ENCODE data around the gene TUBB3. TPM values are rescaled to one million over a fixed set of nuclear protein-coding genes. Genes with fewer than 3 reads are reported as not detected.

Gene TUBB3
- total RNA-seq, 1 experiment from 2014 or later = 209 TPM

DNA sequence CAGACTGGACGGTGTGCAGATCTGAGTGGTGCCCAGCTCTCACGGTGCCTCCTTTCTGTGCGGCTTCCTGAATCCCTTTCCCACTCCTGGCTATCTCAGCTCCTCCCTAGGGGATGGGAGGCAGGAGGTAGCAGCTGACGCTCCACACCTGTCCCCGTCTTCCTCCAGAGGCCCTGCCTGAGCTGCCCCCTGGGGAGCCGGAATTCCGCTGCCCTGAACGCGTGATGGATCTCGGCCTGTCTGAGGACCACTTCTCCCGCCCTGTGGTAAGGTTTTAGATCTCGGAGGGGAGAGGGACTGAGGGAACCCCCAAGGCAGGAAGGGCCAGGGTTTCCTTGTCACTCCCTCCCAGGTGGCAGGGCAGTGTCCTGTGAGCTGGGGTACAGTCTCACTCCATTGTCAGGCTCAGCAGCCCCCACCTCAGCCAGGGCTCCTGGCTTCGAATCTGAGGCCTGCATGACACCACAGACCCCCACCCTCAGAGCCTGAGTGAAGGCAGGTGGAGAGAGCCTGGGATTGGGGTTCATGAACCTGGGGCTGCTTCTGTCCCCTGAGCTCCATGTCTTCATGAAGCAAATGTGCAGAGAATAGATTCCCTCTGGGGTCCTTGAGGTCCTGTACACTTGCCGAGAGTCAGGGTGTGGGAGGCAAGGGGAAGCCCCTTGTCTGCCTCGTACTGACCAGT, 32.0 kb downstream of the TUBB3 start:
- TF ChIP-seq SOX15 (CRISPR knock-in tag; IDR thresholded peaks at IDR 0.05) (no peak), PRRX2 (CRISPR knock-in tag; IDR thresholded peaks at IDR 0.05) (no peak), TCF7 (CRISPR knock-in tag; IDR thresholded peaks at IDR 0.05; ENCODE audit: low read depth) (no peak), OVOL2 (CRISPR knock-in tag; IDR thresholded peaks at IDR 0.05; ENCODE audit: borderline replicate concordance) (no peak), ZNF263 (CRISPR knock-in tag; IDR thresholded peaks at IDR 0.05; ENCODE audit: low read depth) (no peak), HMGA2 (CRISPR knock-in tag; IDR thresholded peaks at IDR 0.05) (no peak), RELA (CRISPR knock-in tag; IDR thresholded peaks at IDR 0.05; ENCODE audit: borderline replicate concordance) (no peak), IRF2 (CRISPR knock-in tag; IDR thresholded peaks at IDR 0.05; ENCODE audit: borderline replicate concordance, low read depth) (no peak), NR1H2 (CRISPR knock-in tag; IDR thresholded peaks at IDR 0.05) (no peak), ZNF317 (CRISPR knock-in tag; IDR thresholded peaks at IDR 0.05; ENCODE audit: borderline replicate concordance, low read depth) (no peak), ZNF416 (CRISPR knock-in tag; IDR thresholded peaks at IDR 0.05) (no peak)
- TF ChIP-seq, protein P1, sequence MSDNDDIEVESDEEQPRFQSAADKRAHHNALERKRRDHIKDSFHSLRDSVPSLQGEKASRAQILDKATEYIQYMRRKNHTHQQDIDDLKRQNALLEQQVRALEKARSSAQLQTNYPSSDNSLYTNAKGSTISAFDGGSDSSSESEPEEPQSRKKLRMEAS (CRISPR knock-in tag; IDR thresholded peaks at IDR 0.05) = no peak
- TF ChIP-seq, protein P2, sequence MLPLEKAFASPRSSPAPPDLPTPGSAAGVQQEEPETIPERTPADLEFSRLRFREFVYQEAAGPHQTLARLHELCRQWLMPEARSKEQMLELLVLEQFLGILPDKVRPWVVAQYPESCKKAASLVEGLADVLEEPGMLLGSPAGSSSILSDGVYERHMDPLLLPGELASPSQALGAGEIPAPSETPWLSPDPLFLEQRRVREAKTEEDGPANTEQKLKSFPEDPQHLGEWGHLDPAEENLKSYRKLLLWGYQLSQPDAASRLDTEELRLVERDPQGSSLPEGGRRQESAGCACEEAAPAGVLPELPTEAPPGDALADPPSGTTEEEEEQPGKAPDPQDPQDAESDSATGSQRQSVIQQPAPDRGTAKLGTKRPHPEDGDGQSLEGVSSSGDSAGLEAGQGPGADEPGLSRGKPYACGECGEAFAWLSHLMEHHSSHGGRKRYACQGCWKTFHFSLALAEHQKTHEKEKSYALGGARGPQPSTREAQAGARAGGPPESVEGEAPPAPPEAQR (CRISPR knock-in tag; IDR thresholded peaks at IDR 0.05) = no peak
- TF ChIP-seq, protein P3, sequence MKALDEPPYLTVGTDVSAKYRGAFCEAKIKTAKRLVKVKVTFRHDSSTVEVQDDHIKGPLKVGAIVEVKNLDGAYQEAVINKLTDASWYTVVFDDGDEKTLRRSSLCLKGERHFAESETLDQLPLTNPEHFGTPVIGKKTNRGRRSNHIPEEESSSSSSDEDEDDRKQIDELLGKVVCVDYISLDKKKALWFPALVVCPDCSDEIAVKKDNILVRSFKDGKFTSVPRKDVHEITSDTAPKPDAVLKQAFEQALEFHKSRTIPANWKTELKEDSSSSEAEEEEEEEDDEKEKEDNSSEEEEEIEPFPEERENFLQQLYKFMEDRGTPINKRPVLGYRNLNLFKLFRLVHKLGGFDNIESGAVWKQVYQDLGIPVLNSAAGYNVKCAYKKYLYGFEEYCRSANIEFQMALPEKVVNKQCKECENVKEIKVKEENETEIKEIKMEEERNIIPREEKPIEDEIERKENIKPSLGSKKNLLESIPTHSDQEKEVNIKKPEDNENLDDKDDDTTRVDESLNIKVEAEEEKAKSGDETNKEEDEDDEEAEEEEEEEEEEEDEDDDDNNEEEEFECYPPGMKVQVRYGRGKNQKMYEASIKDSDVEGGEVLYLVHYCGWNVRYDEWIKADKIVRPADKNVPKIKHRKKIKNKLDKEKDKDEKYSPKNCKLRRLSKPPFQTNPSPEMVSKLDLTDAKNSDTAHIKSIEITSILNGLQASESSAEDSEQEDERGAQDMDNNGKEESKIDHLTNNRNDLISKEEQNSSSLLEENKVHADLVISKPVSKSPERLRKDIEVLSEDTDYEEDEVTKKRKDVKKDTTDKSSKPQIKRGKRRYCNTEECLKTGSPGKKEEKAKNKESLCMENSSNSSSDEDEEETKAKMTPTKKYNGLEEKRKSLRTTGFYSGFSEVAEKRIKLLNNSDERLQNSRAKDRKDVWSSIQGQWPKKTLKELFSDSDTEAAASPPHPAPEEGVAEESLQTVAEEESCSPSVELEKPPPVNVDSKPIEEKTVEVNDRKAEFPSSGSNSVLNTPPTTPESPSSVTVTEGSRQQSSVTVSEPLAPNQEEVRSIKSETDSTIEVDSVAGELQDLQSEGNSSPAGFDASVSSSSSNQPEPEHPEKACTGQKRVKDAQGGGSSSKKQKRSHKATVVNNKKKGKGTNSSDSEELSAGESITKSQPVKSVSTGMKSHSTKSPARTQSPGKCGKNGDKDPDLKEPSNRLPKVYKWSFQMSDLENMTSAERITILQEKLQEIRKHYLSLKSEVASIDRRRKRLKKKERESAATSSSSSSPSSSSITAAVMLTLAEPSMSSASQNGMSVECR (CRISPR knock-in tag; IDR thresholded peaks at IDR 0.05; ENCODE audit: borderline replicate concordance) = no peak
- TF ChIP-seq, protein P4, sequence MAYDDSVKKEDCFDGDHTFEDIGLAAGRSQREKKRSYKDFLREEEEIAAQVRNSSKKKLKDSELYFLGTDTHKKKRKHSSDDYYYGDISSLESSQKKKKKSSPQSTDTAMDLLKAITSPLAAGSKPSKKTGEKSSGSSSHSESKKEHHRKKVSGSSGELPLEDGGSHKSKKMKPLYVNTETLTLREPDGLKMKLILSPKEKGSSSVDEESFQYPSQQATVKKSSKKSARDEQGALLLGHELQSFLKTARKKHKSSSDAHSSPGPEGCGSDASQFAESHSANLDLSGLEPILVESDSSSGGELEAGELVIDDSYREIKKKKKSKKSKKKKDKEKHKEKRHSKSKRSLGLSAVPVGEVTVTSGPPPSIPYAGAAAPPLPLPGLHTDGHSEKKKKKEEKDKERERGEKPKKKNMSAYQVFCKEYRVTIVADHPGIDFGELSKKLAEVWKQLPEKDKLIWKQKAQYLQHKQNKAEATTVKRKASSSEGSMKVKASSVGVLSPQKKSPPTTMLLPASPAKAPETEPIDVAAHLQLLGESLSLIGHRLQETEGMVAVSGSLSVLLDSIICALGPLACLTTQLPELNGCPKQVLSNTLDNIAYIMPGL (CRISPR knock-in tag; IDR thresholded peaks at IDR 0.05) = no peak
- peaks cover 3% of the 10 kb centered on the region for H3K27me3 Mint-ChIP-seq (ENCODE audit: low read depth)

DNA sequence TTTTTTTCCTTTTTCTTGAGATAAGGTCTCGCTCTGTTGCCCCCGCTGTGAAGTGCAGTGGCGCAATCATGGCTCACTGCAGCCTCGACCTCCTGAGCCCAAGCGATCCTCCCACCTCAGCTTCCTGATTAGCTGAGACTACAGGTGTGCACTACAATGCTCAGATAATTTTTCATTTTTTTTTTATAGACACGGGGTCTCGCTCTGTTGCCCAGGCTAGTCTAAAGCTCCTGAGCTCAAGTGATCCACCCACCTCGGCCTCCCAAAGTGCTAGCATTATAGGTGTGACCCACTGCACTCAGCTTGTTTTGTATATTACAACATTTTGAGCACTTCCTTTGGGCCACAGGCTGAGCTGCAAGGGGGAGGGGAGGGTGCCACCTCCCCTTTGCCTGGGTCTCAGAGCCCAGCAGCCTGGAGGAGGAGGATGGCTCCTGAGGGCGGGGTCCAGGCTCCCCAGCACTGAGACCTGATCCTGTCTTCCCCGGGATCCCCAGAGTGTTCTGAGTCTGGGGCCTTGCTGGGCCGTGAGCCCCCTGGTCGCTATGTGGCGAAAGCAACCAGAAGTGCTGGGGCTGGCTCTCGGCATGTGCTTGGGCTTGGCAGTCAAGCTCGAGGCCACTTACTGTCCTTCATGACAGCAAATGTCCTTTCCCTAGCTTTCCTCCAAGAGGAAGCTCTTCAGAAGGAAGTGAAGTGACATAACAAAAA, 33.5 kb downstream of the TUBB3 start:
- ChIA-PET POLR2A (no interaction called here), CTCF (no interaction called here)
- DNase-seq (ENCODE audit: low spot score) = no peak
- Mint-ChIP-seq H3K9me3 (peaks cover 3% of the 10 kb centered on the region; the same call in 1 of the 2 replicates), H3K36me3 (peaks cover 22% of the 10 kb centered on the region), H3K27ac (peak overlapping the region; percentile 23; the same call in 1 of the 2 replicates), H3K4me3 (no peak overlapping the region), H3K27me3 (ENCODE audit: low read depth) (no peaks in the 10 kb centered on the region; the same call in 1 of the 2 replicates), H3K4me1 (peaks cover 2% of the 10 kb centered on the region)
- ATAC-seq = no peak
- TF ChIP-seq ELF4 (CRISPR knock-in tag; IDR thresholded peaks at IDR 0.05; ENCODE audit: low read depth) = no peak
- TF ChIP-seq, protein P5, sequence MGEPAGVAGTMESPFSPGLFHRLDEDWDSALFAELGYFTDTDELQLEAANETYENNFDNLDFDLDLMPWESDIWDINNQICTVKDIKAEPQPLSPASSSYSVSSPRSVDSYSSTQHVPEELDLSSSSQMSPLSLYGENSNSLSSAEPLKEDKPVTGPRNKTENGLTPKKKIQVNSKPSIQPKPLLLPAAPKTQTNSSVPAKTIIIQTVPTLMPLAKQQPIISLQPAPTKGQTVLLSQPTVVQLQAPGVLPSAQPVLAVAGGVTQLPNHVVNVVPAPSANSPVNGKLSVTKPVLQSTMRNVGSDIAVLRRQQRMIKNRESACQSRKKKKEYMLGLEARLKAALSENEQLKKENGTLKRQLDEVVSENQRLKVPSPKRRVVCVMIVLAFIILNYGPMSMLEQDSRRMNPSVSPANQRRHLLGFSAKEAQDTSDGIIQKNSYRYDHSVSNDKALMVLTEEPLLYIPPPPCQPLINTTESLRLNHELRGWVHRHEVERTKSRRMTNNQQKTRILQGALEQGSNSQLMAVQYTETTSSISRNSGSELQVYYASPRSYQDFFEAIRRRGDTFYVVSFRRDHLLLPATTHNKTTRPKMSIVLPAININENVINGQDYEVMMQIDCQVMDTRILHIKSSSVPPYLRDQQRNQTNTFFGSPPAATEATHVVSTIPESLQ (CRISPR knock-in tag; IDR thresholded peaks at IDR 0.05) = no peak
- TF ChIP-seq, protein P6, sequence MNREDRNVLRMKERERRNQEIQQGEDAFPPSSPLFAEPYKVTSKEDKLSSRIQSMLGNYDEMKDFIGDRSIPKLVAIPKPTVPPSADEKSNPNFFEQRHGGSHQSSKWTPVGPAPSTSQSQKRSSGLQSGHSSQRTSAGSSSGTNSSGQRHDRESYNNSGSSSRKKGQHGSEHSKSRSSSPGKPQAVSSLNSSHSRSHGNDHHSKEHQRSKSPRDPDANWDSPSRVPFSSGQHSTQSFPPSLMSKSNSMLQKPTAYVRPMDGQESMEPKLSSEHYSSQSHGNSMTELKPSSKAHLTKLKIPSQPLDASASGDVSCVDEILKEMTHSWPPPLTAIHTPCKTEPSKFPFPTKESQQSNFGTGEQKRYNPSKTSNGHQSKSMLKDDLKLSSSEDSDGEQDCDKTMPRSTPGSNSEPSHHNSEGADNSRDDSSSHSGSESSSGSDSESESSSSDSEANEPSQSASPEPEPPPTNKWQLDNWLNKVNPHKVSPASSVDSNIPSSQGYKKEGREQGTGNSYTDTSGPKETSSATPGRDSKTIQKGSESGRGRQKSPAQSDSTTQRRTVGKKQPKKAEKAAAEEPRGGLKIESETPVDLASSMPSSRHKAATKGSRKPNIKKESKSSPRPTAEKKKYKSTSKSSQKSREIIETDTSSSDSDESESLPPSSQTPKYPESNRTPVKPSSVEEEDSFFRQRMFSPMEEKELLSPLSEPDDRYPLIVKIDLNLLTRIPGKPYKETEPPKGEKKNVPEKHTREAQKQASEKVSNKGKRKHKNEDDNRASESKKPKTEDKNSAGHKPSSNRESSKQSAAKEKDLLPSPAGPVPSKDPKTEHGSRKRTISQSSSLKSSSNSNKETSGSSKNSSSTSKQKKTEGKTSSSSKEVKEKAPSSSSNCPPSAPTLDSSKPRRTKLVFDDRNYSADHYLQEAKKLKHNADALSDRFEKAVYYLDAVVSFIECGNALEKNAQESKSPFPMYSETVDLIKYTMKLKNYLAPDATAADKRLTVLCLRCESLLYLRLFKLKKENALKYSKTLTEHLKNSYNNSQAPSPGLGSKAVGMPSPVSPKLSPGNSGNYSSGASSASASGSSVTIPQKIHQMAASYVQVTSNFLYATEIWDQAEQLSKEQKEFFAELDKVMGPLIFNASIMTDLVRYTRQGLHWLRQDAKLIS (CRISPR knock-in tag; IDR thresholded peaks at IDR 0.05; ENCODE audit: borderline replicate concordance) = no peak
- no peak for TF ChIP-seq JUN (CRISPR knock-in tag; IDR thresholded peaks at IDR 0.05)

More for the DNA sequence above, 32.0 kb downstream of the TUBB3 start:
- ATAC-seq (no peak), DNase-seq (ENCODE audit: low spot score) (peak; percentile 42)
- H3K9me3 Mint-ChIP-seq = peaks cover 3% of the 10 kb centered on the region; the same call in 1 of the 2 replicates
- no peak overlapping the region for H3K27ac Mint-ChIP-seq
- H3K4me3 Mint-ChIP-seq = no peak overlapping the region
- ChIA-PET CTCF (no interaction called here), POLR2A (no interaction called here)
- peaks cover 2% of the 10 kb centered on the region for H3K4me1 Mint-ChIP-seq
- peaks cover 22% of the 10 kb centered on the region for H3K36me3 Mint-ChIP-seq

Measured in WTC11 (cell line).